GM19023 (cell line): ENCODE results near the gene NECTIN1.

Experiments used
- ATAC-seq: cut with Tn5 transposase; IDR thresholded peaks from one replicate; pipeline ENCODE4 v1.9.1; 2021; ENCODE audit warnings: mild to moderate bottlenecking, moderate library complexity; ENCODE audit not compliant: unreplicated experiment

Gene NECTIN1

GRCh38 chr11:119673759-119674336 is 55.2 kb downstream of the NECTIN1 start:
- ATAC-seq, result peak; percentile 90

- peak; percentile 21 for ATAC-seq
Observed at GRCh38 chr11:119673052-119673758, 55.8 kb downstream of the NECTIN1 start.

- no peak for ATAC-seq
Observed at GRCh38 chr11:119672597-119672996, 56.4 kb downstream of the NECTIN1 start.

- no peak for ATAC-seq
Observed at GRCh38 chr11:119671561-119672015, 57.4 kb downstream of the NECTIN1 start.

GRCh38 chr11:119671051-119671450 is 57.9 kb downstream of the NECTIN1 start:
- no peak for ATAC-seq

- ATAC-seq, result no peak
Observed at GRCh38 chr11:119669487-119669886, 59.5 kb downstream of the NECTIN1 start.

- no peak for ATAC-seq
Observed at GRCh38 chr11:119668676-119669075, 60.3 kb downstream of the NECTIN1 start.

- peak; percentile 95 for ATAC-seq
Observed at GRCh38 chr11:119666463-119667131, 62.4 kb downstream of the NECTIN1 start.

GRCh38 chr11:119666061-119666460 is 62.9 kb downstream of the NECTIN1 start:
- ATAC-seq, result no peak

- ATAC-seq, result no peak
Observed at GRCh38 chr11:119664701-119665420, 64.1 kb downstream of the NECTIN1 start.

- no peak for ATAC-seq
Observed at GRCh38 chr11:119664063-119664572, 64.9 kb downstream of the NECTIN1 start.

GRCh38 chr11:119663279-119663678 is 65.7 kb downstream of the NECTIN1 start:
- no peak for ATAC-seq

- no peak for ATAC-seq
Observed at GRCh38 chr11:119661226-119661625, 67.8 kb downstream of the NECTIN1 start.

- ATAC-seq, result no peak
Observed at GRCh38 chr11:119659971-119660723, 68.9 kb downstream of the NECTIN1 start.

- ATAC-seq, result no peak
Observed at GRCh38 chr11:119652907-119653659, 75.9 kb downstream of the NECTIN1 start.

- ATAC-seq, result no peak
Observed at GRCh38 chr11:119651802-119652584, 77.0 kb downstream of the NECTIN1 start.

GRCh38 chr11:119650251-119650650 is 78.7 kb downstream of the NECTIN1 start:
- no peak for ATAC-seq

GRCh38 chr11:119647254-119647653 is 81.7 kb downstream of the NECTIN1 start:
- ATAC-seq, result no peak

- no peak for ATAC-seq
Observed at GRCh38 chr11:119645018-119645417, 84.0 kb downstream of the NECTIN1 start.
